T-helper 1 cell (primary cell): ENCODE data around the gene RNF167.

Experiments used
- DNase-seq, 5 donors: peaks; one replicate each; pipeline ENCODE4 v3.0.0-alpha.2; 2012 to 2020

The RNF167 gene

DNA sequence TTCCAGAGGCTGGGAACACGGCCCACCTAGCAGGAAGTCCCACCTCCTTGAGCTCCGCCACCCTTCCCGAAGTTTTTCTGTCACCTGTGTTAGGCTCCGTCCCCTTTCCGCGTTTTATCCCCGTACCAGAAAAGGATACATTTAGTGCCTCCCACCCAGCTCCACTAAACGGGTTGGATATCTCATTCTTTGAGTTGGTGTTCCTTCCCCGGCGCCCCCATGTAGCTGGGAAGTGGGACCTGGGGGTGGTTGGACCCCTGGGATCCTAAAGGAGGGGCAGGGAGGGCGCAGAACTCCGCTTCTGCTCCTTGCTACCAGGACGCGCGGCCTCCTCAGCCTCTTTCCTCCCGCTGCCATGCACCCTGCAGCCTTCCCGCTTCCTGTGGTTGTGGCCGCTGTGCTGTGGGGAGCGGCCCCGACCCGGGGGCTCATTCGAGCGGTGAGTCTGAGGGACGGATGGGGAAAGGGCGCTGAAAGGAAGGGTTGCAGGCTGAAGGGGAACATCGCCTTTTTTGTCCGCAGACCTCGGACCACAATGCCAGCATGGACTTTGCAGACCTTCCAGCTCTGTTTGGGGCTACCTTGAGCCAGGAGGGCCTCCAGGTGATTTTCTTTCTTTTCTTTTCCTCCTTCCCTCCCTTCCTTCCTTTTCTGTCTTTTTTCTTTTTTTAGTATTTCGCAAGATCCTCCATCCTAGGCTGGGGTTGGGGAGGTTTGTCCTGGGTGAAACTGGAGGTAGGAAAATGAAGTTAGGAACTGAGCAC is 669 bp downstream of the RNF167 start:
- DNase-seq = peak in 3 of 5 donors; percentile 31 to 56 (median 42)

DNA sequence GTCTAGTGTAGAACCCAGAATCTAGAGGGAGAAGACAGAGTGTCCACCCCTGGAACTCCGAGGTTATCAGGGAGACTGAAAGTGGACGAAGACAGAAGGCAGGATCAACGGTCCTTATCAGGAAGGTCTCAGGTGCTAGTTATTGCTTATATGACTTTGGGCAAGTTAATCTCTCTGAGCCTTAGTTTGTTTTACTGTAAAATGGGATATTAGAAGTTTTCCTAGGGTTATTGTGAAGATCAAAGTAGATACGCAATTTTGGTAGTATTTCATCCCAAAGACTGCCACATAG is 1.2 kb downstream of the RNF167 start:
- no peak for DNase-seq

DNA sequence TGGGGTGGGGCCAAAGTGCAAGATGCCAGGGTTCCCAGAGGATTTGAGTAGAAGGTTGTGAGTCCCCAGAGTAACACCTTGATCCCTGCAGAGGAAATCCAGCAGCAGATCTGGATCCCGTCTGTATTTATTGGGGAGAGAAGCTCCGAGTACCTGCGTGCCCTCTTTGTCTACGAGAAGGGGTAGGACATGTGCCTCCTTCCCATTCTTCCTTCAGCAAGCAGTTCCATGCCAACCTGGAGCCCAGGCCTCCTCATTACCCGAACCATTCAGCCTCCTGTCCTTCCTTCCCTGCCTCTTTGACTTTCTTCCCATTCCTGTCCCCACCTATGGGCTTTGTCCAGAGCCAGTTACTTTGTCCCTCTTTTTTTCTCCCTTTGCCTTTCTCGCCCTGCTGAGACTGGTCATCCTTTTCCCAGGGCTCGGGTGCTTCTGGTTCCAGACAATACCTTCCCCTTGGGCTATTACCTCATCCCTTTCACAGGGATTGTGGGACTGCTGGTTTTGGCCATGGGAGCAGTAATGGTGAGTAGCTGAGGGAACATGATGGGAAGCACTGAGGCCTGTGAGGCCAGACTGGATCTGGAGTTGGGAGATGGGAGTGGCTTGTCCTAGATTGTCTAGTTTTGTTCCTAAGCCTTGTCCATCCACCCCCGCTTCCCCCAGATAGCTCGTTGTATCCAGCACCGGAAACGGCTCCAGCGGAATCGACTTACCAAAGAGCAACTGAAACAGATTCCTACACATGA is 2.9 kb downstream of the RNF167 start:
- no peak for DNase-seq

DNA sequence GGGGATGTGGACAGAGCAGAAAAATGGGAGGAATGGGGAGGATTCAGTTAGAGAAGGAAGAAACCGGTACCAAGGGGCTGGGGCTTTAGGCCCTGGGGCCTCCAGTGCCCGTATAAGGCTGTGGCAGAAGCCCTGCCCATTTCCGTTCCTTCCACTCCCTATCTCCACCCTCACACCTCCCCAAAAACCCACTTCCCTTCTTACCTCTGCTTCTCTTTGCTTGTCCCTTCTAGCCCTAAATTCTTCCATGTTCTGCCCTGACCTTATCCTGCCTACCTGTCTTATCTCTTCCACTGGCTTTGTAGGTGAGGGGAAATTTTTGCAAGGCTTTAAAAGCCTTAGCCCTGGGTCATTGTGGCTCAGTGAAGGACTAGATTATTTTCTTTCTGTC is 4.1 kb downstream of the RNF167 start:
- peak in 3 of 5 donors; percentile 42 to 85 (median 45) for DNase-seq

DNA sequence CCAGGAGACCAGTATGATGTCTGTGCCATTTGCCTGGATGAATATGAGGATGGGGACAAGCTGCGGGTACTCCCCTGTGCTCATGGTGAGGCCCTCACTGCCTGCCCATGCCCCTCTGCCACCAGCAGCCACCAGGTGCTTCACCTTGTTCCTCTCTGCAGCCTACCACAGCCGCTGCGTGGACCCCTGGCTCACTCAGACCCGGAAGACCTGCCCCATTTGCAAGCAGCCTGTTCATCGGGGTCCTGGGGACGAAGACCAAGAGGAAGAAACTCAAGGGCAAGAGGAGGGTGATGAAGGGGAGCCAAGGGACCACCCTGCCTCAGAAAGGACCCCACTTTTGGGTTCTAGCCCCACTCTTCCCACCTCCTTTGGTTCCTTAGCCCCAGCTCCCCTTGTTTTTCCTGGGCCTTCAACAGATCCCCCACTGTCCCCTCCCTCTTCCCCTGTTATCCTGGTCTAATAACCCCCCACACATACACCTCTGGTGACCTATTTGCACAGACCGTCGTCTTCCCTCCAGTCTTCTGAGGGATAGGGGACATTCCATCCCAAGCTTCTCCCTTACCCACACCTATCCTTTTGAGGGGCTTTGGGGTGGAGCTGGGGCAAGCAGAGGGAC is 4.6 kb downstream of the RNF167 start:
- DNase-seq = no peak

DNA sequence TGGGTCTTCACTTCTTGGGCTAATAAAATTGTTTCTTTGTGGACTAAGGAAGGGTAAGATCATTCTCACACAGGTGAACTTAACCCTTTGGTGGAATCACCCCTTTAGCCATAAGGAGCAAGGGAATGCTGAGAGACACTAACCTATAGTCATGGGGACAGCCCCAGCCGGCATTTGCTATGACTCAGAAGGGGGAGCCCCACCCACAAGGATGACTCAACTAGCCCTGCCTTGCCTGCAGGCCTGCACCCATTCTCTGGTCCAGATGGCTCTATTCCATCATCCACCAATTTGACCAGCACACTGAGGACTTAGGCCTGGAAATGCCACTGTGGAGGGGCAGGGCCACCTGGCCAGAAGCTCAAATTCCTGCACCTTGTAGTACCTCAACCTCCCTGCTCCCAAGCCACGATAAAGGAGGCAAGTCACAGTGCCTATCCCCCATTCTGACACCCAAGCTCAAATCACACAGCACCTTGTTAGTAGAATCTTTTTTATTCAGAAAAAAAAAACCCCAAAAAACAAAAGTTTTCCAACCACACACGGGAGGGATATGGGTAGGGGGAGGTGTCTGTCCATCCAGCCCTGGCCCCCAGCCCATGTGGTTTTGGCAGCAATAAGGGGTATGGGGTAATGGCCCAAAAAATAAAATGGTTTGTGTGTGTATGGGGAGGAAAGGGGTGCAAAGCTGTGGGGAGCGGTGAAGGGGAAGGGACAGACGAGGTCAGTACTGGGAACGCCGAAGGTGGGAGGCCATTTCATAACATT is 5.3 kb downstream of the RNF167 start:
- DNase-seq = peak; percentile 35 to 85 (median 58)

DNA sequence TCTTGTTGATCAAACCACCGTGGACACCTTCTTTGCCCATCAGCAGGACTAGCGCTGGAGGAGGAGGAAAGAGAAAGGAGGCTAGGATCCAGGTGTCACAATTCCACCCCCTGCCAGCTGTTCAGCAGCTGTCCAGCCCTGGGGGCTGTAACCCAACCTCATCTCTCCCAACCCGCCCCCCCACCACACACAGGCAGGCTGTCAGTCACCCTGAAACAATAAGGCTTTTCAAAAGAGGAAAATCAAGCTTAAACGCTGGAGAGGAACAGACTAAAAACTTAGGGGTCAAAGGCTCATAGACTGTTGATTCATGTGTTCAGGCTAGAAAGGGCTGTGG is 5.8 kb downstream of the RNF167 start:
- DNase-seq = no peak

DNA sequence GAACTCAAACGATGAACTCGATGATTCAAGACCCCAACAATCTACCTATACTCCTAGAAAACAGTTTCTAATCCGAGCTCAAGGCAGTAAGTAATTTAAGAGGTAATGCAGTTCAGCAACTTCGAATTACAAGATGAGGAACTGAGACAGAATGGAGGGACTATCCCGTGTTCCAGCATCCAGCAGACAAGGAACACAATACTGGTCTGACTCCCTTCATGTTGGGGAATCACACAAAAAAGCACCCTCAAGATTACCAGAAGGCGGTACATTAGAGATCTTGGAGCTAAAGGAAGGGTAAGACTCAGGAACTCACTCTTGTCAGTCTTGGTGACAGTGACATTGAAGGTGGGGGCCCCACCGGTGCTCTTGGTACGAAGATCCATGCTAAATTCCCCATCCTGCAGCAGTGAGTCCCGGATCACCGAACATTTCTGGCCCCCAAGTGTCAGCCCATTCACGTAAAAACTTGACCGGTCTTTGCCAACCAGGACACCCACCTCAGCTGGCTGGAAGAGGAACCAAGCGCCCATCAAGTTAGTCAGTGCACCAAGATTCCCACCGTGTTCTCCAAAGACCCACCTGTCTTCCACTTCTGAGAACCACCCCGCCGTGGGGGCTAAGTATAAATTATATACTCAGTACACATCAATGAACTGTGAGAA is 6.4 kb downstream of the RNF167 start:
- no peak for DNase-seq

DNA sequence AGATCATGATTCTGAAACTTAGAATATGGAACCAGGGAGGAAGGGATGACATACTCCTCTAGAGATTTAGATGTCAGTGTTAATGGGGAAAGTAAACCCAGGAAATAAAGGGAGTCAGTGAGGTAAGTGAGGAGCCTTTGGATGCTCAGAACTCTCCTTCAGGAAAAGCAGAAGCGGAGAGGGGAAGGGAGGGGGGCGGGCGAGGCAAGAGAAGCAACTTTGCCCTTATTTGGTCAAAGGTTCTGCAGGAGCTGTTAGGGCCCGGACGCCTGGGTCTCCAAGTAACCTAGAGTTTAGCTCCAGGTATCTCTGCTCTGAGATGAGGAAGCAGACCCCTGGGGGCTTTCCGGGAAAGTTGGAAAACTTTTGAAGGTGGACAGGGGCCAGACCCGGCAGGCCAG is 6.9 kb downstream of the RNF167 start:
- no peak for DNase-seq

DNA sequence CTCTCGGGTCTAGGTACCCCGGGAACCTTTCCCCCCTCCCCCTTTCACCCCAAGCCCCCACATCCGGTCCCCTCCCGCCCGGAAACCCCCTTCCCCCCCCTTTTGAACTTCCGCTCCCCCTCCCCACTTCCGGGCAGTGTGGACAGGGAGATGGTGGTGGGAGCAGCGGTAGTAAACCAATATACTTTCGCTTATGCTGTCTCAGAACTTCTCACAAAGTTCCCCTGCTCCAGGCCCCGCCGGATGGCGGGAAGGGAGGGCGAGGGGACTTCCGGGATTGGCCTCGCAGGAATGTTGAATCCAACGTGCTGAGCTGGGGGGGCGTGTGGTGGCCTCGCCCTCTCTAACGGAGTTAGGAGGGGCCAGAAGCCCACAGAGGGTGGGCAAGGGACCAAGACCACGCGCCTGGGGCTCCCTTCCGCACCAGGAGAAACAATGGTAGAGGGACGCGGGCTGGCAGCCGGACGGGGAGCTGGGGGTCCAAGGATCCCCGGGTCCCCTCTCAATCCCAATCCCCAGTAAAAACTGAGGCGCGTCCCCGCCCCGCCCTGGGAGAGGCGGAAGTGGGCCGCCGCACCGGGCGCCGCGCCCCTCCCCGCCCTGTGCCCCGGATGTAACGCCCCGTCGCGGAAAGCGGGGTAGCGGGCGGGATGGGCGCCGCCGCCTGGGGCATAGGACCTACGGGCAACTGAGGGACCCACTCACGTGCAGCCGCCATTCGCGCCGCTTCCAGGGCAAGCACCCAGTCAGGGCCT is 7.5 kb downstream of the RNF167 start:
- peak; percentile 40 to 87 (median 56) for DNase-seq

DNA sequence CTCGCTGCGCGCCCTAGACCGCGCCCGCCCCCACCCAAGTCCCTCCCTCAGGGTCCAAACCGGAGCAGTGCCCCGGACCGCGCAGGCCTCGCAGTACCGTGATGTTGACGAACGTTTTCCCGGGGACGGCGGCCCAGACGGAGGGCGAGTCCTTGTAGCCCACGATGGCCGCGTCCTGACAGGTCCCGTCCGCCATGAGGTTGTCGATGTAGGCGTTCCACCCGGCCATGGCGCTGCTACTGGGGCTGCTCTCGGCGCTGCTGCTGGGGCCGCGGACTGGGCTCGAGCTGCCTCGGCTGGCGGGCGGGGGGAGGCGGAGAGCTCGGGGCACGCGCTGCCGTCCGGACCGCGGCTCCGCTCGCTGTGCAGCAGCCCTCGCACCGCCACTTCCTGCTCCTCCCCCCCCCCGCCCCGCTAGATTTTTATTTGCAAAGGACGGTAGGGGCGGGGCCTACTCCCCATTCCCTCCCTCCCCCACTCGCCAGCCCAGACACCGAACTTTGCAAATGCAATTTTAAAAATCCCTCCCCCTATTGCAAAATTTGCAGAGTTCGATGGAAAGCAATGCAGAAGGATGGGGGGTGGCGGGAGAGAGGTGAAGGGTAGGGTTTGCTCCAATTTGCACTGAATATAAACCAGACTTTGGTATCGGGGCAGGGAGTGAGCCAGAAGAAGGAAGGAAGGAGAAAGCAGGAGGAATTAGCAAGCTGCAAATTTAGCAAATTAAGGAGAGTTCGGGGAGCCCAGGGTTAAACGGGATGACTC is 8.3 kb downstream of the RNF167 start, which contains the start of gene PFN1:
TSS of gene PFN1 (minus strand) at position 365 of the 765 bp plus-strand sequence. CDS start at position 229, 136 bp downstream.
- peak; percentile 80 to 95 (median 87) for DNase-seq

DNA sequence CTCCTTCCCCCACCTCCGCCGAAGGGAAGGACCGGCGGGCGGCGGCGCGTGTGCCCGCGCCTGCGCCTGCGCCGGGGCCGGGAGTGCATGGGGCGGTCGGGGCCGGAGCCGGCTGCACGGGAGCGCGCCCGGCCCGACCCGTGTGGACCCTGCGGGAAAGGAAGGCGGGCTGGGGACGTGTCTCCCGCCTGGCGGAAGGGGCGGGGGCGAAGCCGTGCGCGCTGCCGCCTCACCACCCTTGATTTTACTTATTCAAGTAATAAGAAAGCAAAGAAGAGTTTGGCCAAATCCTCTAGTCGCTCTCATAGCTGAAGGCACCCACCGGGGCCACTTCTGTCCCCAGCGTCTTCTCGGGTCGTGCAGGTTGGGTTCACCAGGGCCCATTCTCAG is 8.9 kb downstream of the RNF167 start:
- DNase-seq = peak; percentile 58 to 88 (median 61)

DNA sequence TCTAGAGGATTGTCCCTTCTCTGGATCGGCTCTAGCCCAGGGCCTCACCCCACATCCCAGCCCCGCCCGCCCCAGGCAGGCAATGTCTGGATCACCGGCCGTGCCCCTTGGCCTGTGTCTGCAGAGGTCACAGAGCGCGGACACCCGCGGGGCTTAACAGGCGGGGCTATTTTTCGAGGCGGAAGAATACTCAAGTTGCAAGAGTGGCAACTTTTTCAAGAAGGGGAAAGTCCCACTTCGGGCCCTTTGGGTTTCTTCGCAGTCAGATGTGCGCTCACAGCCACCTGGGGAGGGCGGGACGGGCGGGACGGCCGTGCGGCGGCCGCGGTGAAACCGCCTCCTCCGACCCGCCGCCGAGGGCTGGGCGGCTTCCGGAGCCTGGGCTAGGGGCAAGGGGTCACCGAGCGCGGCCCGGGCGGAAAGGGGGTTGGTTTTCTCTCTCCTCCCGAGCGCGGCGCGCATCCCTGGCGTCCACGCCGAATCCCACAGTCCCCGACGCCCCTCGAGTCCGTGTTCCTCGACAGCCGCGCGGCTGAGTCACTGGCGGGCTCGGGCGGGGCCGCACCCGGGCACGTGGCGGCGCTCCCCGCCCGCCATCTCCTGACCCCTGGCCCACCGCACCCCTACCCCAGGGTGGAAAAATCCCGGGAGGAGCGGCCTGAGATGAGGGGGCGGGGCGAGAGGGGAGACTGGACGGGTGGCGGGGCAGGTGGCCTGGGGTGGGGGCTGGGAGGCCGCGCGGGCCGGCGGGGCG is 9.4 kb downstream of the RNF167 start:
- peak; percentile 56 to 93 (median 69) for DNase-seq

DNA sequence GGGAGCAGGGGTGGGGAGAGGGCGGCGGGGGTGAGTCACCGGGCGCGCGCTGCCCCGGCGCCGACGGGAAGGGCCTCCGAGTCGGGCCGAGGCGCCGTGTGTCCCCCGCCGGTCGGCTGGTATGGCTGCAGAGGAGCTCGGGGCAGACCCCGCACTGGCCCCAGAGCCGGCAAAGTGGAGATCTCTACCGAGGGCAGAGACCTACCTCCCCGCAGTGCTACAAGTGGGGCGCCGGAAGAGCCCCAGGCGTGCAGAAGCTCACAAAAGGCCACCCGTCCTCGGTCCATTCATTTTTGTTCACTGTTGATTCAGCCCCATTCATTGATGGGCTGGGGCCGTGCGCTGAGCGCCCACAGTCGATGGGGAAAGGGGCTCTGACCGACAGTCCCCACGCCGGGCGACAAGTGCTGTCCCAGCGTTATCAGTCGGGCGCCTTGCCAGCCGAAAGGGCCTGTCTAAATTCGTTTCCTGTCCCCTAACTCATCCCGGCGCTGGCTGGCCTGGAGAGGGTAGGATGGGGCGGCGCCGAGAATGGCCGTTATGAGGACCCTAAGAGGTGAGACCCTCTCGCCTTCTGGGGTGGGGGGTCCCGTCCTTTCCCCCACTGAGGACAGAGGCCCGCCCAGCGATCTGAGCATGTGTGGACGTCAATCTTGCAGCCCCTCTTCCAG is 10.1 kb downstream of the RNF167 start:
- DNase-seq = peak in 2 of 5 donors; percentile 48 to 53

DNA sequence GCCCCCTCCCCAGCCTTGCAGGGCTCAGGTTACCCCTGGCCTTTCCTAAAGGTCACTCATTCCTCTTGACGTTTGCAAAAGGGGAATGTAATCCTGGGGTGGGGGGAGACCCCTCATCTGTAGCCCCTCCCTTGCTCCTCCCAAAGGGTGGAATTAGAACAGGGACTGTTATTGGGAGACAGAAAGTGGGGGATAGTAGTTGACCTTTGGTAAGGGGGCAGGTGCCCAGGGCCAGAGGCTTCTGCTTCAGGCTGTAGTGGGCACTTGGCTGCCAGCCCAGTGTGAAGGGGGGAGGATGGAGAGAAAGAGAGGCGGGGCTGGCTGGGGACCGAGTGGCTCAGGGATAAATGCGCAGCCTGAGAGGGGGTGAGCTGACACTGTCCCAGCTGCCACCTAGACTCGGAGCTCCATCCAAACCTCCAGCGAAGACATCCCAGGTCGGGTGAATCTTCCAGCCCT is 10.7 kb downstream of the RNF167 start, which contains the start of gene ENO3:
TSS of gene ENO3 (plus strand) at position 374 of the 459 bp plus-strand sequence. CDS start 711 bp downstream, outside the sequence.
- DNase-seq = no peak

DNA sequence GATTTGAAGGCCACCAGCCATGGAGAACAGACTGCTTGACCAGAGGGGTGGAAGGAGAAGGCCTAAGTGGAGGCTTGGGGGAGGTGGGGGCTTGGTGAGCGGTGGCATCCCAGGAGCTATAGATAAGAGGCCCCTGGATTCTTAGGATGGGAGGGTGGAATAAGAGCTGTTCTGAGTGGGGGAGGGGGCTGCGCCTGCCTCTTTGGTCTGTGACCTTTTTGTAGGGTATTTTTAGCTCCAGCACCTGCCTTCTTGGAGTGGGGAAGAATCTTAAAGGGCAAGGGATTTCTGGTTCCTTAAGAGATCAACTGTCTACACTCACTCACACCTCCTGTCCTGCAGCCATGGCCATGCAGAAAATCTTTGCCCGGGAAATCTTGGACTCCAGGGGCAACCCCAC is 11.4 kb downstream of the RNF167 start:
- no peak for DNase-seq

DNA sequence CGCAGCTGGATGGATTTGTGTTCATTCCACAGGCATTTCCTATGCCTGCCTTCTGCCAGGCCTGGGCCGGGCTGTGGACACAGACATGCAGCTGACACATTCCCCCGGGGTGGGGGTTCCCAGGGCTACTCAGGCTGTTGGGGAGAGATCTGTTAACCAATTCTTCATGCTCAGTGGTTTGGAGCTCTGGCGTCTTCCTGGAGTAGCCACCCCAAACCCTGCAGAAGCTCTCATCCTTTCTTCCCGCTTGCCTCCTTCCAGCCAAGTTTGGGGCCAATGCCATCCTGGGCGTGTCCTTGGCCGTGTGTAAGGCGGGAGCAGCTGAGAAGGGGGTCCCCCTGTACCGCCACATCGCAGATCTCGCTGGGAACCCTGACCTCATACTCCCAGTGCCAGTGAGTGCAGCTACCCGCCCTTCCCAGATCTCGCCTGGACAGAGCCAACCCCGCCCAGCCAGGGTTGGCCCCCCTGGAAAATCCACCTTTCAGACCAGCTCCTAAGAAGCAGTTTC is 13.4 kb downstream of the RNF167 start:
- DNase-seq = no peak

DNA sequence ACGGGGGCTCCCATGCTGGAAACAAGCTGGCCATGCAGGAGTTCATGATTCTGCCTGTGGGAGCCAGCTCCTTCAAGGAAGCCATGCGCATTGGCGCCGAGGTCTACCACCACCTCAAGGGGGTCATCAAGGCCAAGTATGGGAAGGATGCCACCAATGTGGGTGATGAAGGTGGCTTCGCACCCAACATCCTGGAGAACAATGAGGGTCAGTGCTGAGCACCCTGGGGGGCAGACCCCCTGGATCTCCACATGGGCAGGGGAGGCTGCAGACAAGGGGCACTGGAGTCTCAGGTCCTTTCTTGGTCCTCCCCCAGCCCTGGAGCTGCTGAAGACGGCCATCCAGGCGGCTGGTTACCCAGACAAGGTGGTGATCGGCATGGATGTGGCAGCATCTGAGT is 15.0 kb downstream of the RNF167 start:
- no peak for DNase-seq

DNA sequence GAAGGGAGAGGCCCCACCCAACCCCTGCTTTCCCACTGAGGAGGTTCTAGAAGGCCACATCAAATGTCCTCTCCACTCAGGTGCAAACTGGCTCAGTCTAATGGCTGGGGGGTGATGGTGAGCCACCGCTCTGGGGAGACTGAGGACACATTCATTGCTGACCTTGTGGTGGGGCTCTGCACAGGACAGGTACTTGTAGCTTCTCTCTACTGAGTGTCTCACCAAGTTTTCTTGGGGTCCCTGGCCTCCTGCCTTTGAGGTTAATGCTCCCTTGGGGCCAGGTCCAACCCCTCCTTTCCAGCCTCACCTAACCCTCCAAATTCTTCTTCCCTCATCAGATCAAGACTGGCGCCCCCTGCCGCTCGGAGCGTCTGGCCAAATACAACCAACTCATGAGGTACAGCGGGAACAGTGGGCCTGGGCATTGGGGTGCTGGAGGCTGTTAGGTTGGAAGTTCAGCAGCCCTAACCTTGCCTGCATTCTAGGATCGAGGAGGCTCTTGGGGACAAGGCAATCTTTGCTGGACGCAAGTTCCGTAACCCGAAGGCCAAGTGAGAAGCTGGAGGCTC is 16.5 kb downstream of the RNF167 start:
- DNase-seq = peak in 3 of 5 donors; percentile 34 to 50 (median 40)
